Measurements from ENCODE around the gene RSPH1.

RSPH1 gene

GRCh38 chr21:42461881-42462877 lies 33.8 kb downstream of the RSPH1 start:
- peak; percentile 96 for DNase-seq

DNA sequence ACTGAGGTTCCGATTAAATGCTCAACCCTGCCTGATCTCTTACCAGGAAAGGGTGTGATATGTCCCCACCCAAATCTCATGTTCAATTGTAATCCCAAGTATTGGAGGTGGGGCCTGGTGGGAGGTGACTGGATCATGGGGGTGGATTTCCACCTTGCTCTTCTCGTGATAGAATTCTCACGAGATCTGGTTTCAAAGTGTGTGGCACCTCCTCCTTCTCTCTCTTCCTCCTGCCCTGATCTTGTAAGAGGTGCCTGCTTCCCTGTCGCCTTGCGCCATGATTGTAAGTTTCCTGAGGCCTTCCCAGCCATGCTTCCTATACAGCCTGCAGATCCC lies 34.9 kb downstream of the RSPH1 start:
- DNase-seq: no peak

DNA sequence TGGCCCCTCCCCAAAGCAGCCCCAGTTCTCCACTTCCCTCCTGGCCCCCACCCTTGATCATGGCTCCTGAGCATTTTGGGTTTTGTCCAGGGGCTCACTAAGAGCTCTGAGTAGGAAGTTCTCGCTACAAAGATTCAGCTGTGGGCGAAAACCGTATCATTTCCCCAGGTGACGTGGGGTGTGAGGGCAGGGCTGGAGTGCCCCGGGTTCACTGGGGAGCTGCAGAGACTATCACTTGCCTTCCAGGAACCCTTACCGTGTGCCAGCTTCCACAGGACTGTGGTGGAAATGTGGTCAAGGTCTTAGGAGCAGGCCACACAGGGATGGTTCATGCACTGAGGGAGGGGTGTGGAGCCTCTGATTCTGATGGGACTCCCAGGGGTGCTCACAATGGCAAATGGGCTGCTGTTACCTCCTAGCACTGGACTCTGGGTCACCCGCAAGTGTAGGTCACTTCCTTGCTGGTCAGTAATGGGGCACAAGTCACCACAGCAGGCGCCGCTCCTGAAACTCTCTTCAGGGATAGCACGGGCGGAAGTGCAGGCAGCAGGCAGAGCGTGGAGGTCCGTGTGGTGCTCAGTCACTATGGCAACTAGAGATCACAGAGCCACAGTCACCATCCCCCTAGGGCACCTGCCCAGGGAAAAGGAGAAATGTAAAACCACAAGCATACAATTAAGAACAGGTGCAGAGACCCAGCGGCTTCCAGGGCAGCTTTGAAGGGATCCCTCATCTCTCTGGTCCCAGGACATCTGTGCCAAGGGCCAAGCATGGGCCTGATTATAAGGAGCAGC lies 35.4 kb downstream of the RSPH1 start:
- DNase-seq: peak; percentile 26

- DNase-seq: no peak
These were observed 36.3 kb downstream of the RSPH1 start for GRCh38 chr21:42459546-42460215.

DNA sequence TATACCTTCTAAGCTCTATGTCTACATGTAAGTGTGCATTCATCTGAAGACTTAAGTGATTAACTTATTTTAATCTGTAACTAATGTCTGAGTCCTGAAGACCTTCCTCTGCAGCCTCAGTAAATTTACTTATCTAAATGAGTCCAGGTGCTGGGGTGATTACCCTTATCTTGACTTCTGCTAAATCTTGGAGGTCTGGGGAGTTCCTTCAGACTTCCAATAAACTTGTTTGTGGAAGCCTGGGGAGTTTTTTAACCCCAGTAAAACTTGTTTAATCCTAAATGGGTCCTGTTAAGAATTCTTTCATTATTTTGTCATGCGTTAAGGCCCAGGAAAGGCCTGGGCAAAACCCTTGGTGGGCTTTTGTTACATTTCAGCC lies 37.0 kb downstream of the RSPH1 start:
- DNase-seq: no peak

DNA sequence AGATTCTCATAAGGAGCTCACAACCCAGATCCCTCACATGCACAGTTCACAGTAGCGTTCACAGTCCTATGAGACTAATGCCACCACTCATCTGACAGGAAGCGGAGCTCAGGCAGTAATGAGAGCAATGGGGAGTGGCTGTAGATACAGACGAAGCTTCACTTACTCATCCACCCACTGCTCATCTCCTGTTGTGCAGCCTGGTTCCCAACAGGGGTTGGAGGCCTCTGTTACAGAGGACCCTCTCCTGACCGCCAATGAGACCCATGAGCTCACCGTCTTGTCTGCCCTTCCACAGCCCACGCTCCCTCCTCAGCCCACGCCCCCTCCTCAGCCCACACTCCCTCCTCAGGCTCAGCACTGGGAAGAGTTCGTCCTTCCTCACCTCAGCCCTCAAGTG lies 39.6 kb downstream of the RSPH1 start:
- DNase-seq: no peak

GRCh38 chr21:42455754-42456440 lies 40.1 kb downstream of the RSPH1 start:
- no peak for DNase-seq

DNA sequence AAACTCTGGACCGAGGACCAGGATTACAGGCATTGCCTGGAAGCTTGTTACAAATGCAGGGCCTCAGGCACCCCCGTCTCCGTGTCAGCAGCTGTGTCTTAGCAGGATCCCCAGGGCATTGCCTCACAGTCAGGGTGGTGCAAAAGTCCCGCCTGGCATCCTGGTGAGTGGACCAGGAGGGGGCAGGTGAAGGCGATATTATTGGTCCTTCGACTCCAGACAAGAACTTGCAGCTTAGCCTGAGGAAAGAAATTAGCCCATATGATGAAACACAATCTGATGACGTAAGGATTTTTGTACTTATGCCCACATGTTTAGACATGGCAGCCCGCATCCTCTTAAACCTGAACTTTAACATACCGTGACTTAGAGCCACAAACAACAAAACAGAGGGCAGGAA lies 40.8 kb downstream of the RSPH1 start:
- DNase-seq: peak; percentile 34

DNA sequence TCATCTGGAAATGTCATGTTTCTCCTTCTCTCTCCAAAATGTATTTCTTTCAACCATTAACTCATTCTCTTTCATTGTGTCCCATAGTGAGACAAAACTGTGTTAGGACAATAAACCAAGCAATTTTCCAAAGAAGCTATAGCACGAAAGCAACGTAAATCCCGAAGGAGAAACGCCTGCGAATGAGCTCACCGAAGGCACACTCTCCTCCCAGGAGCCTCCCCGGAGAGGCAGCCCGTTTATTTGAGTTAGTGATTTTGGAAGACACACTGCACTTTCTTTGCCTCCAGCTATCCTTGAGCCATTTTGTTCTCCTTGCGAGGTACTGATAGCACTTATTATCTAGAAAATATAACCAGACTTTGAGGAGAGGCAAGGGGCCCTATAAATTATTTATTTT lies 41.2 kb downstream of the RSPH1 start:
- no peak for DNase-seq

- no peak for DNase-seq
These were observed 41.9 kb downstream of the RSPH1 start for GRCh38 chr21:42453986-42454570.

GRCh38 chr21:42453224-42453985 lies 42.6 kb downstream of the RSPH1 start:
- DNase-seq: no peak

DNA sequence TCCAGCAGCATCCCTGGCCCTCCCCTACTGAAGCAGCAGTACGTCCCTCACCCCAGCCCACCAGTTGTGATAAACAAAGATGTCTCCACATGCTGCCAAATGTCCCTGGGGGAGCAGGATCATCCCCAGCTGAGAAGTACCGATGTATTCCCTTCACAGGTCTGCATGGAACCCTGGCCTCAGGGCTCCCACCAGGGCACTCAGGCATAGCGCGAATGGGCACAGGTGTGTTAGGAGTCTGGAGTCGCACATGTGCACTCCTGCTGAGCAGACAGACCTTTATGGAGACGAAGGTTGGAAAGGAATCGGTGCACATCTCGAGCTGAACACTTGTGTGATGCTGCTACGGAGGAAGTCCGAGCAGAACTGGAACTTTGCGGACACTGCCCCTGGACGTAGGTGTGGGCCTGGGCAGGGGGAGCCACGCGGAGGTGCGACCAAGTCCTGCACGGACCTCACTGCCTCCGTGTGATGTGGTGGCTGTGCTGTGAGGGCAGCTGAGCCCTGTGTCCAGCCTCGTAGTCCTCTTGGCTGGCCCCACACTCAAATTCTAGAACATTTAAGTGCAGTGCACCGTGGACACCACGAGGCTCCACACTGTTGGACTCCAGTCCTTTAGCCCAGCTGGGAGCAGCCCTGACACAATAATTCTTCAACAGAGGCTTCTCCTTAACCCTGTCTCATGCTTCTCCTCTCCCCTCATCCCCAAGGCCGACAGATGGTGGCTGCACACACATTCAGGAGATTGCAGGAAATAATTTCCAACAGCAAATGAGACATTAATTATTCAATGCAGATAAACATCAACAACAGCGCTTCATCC lies 43.4 kb downstream of the RSPH1 start:
- DNase-seq: no peak

DNA sequence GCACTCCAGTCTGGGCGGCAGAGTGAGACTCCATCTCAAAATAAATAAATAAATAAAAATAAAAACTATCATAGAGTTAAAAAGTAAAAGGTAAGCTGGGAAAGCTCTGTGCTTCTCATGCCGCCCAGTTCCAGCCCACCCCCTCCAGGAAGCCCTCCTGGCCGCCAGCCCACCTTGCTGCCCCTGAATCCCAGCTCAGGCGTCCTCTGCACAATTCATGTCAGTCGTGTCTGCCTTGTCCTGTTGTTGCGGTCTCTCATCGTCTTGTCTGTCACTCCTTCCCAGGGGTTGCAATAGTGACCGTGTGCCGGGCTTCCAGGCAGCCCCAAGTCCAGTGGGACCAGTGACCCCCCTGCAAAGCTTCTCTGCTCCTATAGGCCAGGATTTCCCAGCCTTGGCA lies 44.1 kb downstream of the RSPH1 start:
- DNase-seq: no peak

- no peak for DNase-seq
These were observed 47.3 kb downstream of the RSPH1 start for GRCh38 chr21:42448686-42449085.

DNA sequence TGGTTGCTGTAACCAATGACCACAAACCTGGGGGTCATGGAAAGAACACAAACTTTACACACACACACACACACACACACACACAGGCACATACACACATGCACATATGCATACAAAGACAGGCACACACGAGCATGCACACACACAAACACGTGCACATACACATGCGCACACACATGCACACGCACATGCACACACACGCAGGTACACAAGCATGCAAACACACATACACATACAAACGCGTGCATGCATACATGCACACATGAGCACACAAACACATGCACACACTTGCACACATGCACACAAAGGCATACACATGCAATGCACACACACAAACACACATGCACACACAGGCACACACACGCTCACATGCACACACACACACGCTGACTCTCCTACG lies 48.3 kb downstream of the RSPH1 start:
- DNase-seq: no peak

GRCh38 chr21:42447182-42447581 lies 48.8 kb downstream of the RSPH1 start:
- DNase-seq: no peak

GRCh38 chr21:42446531-42446930 lies 49.5 kb downstream of the RSPH1 start:
- no peak for DNase-seq

DNA sequence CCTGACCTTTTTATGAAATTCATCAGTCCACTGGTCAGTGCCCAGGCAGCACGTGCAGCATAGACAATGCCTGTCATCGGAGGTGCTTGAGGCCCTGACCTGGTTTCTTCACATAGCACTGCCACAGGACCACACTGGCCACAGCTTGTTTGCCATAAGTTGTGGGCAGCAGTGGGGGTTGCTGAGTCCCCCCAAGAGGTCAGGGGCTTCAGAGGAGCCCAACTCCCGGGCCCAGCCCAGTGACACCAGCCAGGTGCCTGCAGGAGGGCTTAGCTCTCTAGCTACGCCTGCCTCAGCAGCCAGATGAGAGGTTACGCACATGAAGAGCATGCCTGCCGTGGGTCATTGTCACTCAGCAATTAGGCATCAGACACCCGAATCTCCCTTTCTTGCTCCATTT lies 50.7 kb downstream of the RSPH1 start:
- DNase-seq: no peak

GRCh38 chr21:42444745-42445059 lies 51.3 kb downstream of the RSPH1 start:
- DNase-seq: no peak

DNA sequence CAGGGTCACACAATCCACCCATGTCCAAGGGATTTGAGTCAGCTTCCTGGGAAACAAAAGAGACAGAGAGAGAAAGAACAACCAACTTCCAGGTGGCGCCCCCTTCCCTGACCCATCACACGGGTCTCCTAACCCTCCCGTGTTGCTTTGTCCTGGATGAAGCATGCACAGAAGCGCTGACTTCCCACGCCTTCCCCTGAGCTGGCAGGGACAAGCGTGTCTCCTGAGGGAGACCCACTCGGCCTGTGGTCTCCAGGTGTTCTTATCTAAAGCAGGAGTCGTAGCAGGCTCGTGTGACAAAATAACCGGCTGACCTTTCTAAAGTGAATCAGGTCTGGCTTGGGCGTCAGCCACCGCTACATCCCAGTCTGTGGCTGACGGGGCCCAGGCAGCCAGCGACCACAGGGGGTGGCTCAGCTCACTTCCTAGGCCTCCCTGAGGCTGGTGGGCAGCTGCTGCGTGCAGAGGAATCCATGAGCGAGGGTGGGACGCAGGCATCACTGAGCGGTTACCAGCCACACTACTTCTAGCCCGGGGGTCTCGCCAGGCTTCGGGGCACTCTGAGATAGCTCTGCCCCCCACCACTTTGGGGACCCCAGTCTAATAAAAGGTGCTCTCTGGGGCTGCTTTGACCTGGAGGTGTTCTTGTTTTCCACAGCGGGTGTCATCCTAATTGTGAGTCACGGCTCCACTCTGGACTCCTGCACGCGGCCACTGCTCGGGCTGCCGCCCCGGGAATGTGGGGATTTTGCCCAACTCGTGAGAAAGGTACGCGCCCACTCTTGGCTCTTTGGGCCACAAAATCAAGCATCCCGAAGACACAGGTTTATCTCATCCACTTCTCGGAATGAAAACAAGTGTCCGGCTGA lies 51.9 kb downstream of the RSPH1 start:
- no peak for DNase-seq

Measured in NCI-H524 treated with DMSO at 0.1 percent for 48 hours (cell line).